VCaP (cell line): ENCODE data around the gene TRPM1.

Source experiments
- H3K27ac ChIP-seq: fragments of 450-650 bp; 2 replicates; pipeline ENCODE4 v1.5.1; 2017
- TF ChIP-seq, protein P1 (sequence below): fragments of 450-650 bp; conservative IDR thresholded peaks from 2 replicates; pipeline ENCODE4 v1.5.1; 2017; ENCODE audit warnings: mild to moderate bottlenecking, moderate library complexity

TRPM1 gene

GRCh38 chr15:30984118-30984517 lies 117.4 kb downstream of the TRPM1 start:
- peak overlapping the region; percentile 74 for H3K27ac ChIP-seq
- TF ChIP-seq, protein P1, sequence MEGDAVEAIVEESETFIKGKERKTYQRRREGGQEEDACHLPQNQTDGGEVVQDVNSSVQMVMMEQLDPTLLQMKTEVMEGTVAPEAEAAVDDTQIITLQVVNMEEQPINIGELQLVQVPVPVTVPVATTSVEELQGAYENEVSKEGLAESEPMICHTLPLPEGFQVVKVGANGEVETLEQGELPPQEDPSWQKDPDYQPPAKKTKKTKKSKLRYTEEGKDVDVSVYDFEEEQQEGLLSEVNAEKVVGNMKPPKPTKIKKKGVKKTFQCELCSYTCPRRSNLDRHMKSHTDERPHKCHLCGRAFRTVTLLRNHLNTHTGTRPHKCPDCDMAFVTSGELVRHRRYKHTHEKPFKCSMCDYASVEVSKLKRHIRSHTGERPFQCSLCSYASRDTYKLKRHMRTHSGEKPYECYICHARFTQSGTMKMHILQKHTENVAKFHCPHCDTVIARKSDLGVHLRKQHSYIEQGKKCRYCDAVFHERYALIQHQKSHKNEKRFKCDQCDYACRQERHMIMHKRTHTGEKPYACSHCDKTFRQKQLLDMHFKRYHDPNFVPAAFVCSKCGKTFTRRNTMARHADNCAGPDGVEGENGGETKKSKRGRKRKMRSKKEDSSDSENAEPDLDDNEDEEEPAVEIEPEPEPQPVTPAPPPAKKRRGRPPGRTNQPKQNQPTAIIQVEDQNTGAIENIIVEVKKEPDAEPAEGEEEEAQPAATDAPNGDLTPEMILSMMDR: no peak

DNA sequence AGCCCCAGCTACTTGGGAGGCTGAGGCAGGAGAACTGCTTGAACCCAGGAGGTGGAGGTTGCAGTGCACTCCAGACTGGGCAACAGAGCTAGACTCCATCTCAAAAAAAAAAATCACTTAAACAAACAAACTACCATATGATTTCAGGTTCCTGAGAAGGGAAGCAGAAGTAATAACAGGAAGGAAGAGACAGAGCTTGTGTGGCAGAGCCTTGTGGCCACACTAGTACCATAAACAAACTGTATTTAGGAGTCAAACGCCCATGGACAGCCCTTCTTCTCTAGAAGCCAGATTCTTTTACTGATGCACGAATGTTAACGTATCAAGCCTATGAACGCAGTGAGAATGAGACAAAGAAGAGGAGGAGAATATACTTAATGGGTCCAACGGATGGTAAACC lies 122.1 kb downstream of the TRPM1 start:
- TF ChIP-seq, protein P1: no peak
- H3K27ac ChIP-seq: no peak overlapping the region

GRCh38 chr15:30978328-30978727 lies 123.2 kb downstream of the TRPM1 start:
- TF ChIP-seq, protein P1: no peak
- H3K27ac ChIP-seq: no peak overlapping the region

DNA sequence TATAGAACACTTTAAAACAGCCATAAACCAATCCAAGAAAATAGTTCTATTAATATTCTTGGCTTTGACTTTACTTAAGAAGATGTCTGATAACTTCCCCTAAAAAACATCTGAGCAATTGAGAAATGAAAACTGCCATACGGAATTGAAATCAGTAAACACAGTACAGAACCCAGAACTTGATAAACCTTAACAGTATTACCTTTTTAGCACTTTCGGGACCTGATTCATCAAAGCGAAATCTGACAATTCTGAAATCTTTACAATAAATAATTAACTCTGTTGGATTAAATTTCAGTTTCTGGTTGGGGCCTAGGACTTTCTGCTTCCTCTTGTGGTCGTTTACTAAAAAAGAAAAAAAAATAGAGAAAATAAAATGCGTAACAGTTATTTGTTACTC lies 127.4 kb downstream of the TRPM1 start:
- no peak overlapping the region for H3K27ac ChIP-seq
- TF ChIP-seq, protein P1: no peak

DNA sequence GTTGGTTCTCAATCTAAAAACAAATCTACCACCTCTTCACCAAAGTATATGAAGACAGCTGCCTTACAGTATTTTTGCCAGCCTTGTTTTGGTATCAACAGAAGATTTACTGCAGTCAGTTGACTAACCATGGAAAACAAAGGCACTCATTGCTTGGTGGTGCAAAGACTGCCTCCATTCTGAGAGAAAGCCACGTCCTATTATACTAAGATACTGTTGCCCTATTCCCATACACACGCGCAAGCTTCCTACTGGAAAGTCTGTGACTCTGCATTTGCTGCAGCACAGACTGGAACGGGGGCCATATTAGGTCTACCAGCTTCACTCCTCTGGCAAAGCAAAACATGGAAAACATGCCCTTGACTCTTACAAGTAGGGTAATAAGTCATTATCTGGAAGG lies 128.1 kb downstream of the TRPM1 start:
- H3K27ac ChIP-seq: no peak overlapping the region
- TF ChIP-seq, protein P1: no peak

DNA sequence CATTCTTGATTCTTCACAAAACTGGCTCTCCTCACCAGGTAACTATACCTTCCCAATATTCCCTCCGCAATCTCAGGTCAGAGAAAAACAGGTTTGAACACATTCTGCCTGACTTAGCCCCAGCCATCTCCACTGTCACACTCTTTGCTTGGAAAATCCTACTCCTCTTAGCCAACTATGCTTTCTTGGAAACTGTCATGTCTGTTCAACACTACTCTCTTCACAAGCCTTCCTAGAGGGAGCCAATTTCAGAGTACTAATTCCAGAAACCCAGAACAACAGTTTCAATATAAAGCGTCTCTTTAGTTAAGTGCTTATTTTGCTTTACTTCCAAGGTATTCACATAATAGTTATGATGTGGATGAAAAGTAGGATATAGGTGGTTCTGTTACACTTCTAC lies 131.8 kb downstream of the TRPM1 start:
- TF ChIP-seq, protein P1: no peak
- H3K27ac ChIP-seq: no peak overlapping the region

DNA sequence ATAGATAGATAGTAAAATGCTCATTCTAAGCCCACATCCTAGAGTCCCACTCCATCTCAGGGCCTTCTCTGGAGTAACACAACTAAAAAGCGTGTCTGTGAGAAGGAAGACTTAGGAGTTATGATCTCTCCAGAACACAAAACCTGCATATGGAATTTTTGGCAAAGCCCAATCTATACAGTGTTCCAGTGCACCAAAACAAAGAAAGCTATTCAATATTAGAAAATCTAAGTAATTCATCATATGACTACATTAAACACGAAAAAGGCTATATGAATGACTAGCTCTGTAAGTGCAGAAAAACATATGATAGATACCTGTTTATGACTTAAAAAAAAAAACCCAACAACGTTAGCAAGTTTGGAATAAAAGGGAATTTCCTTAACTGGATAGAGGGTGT lies 137.8 kb downstream of the TRPM1 start:
- TF ChIP-seq, protein P1: no peak
- no peak overlapping the region for H3K27ac ChIP-seq

GRCh38 chr15:30962659-30963058 lies 138.9 kb downstream of the TRPM1 start:
- H3K27ac ChIP-seq: no peak overlapping the region

More at GRCh38 chr15:30962659-30963058, 138.9 kb downstream of the TRPM1 start:
- TF ChIP-seq, protein P1: no peak
